Panc1 (cell line): Measurements from ENCODE around the gene HPS5. TPM values are rescaled to one million over a fixed set of nuclear protein-coding genes. Genes with fewer than 3 reads are reported as not detected.

Experiments
- ATAC-seq: fragments of 200-7000 bp; cut with Tn5 transposase; 2 replicates; pipeline ENCODE4 v1.9.1; 2020; ENCODE audit warnings: mild to moderate bottlenecking, moderate library complexity
- BruUV-seq: library from RNA; stranded (reverse); fragments of 400-500 nt; replicated peaks from 2 replicates; lab custom pipeline; 2021; lab: Mats Ljungman, UMichigan
- CTCF ChIA-PET: fragments of 300-600 bp; sonication (Branson Sonifier 250); formaldehyde crosslinking; loops from one replicate; lab custom pipeline; 2022; ENCODE audit warnings: antibody characterized with exemption; lab: Charles Lee
- POLR2A ChIA-PET: fragments of 300-600 bp; sonication (Branson Sonifier 250); formaldehyde crosslinking; loops from one replicate; lab custom pipeline; 2022; ENCODE audit warnings: antibody characterized with exemption; lab: Charles Lee
- DNase-seq: peaks from one replicate; pipeline ENCODE4 v3.0.0-alpha.2; 2010; ENCODE audit warnings: low read depth, low spot score
- H3K27ac ChIP-seq: 2 replicates; pipeline ENCODE4 v1.5.1; 2011; ENCODE audit warnings: mild to moderate bottlenecking, low read length, inconsistent platforms
- H3K27me3 ChIP-seq: fragments of 200-500 bp; sonication (Bioruptor generic); 2 replicates; pipeline ENCODE4 v1.6.0; 2014; ENCODE audit warnings: low read length, inconsistent platforms; ENCODE audit not compliant: control insufficient read depth, insufficient read depth
- H3K36me3 ChIP-seq: fragments of 200-500 bp; sonication (Bioruptor generic); 2 replicates; pipeline ENCODE4 v1.5.1; 2014; ENCODE audit warnings: inconsistent platforms, mild to moderate bottlenecking, low read length, moderate library complexity; ENCODE audit not compliant: control insufficient read depth, insufficient read depth
- H3K4me1 ChIP-seq: 2 replicates; pipeline ENCODE4 v1.5.1; 2011; ENCODE audit warnings: inconsistent platforms, mild to moderate bottlenecking, low read length, moderate library complexity; ENCODE audit not compliant: control insufficient read depth, insufficient read depth
- H3K4me3 ChIP-seq, 2 experiments: 2 replicates each; pipeline ENCODE4 v1.5.1; 2011 to 2012; ENCODE audit warnings: low read depth in 2 of 2, low read length in 2 of 2, mild to moderate bottlenecking in 2 of 2, inconsistent platforms in 1 of 2, moderate library complexity in 1 of 2
- H3K9me3 ChIP-seq: fragments of 200-500 bp; sonication (Bioruptor generic); 2 replicates; pipeline ENCODE4 v1.5.1; 2014; ENCODE audit warnings: low read depth, mild to moderate bottlenecking, inconsistent platforms, low read length, moderate library complexity; ENCODE audit not compliant: control insufficient read depth, insufficient read depth
- CTCF ChIP-seq: fragments of 450-650 bp; IDR thresholded peaks from 2 replicates; pipeline ENCODE4 v1.5.1; 2017; ENCODE audit warnings: mild to moderate bottlenecking
- POLR2AphosphoS5 ChIP-seq: IDR thresholded peaks from 2 replicates; pipeline ENCODE4 v1.6.1; 2012; ENCODE audit warnings: mild to moderate bottlenecking, low read depth, low read length, moderate library complexity
- REST ChIP-seq, 2 experiments: IDR thresholded peaks; 2 replicates each; pipeline ENCODE4 v1.6.1; 2011 to 2012; ENCODE audit warnings: low read depth in 2 of 2, control low read depth in 1 of 2, low read length in 1 of 2, mild to moderate bottlenecking in 1 of 2, moderate library complexity in 1 of 2; ENCODE audit not compliant: insufficient read depth in 1 of 2
- SIN3A ChIP-seq: IDR thresholded peaks from 2 replicates; pipeline ENCODE4 v1.6.1; 2012; ENCODE audit warnings: low read depth, mild to moderate bottlenecking, low read length, moderate library complexity, borderline replicate concordance; ENCODE audit not compliant: insufficient read depth
- TCF7L2 ChIP-seq: IDR thresholded peaks from 2 replicates; pipeline ENCODE4 v1.6.1; 2011; ENCODE audit warnings: mild to moderate bottlenecking, low read depth, low read length, inconsistent platforms
- in situ Hi-C: cut with HindIII; loops from 2 replicates; pipeline ENCODE4 v1.10.0; 2016; ENCODE audit warnings: low sequenced_read_pairs, low pct_unique_long_range_greater_than_20kb
- intact Hi-C: fragments of 100-400 bp; cut with micrococcal nuclease; formaldehyde crosslinking; loops from one replicate; pipeline ENCODE4 v1.10.0; 2022; ENCODE audit not compliant: unreplicated experiment
- total RNA-seq: library from RNA; stranded (reverse); gene quantifications from one replicate; pipeline ENCODE4 v1.2.1, GENCODE V29; 2021; ENCODE audit not compliant: unreplicated experiment

The HPS5 gene
- total RNA-seq, 1 experiment from 2014 or later, result 27.7 TPM

- Histone ChIP-seq H3K4me1 (peaks cover 18% of the 10 kb centered on the region; the same call in 1 of the 2 replicates), H3K27me3 (no peaks in the 10 kb centered on the region), H3K9me3 (no peaks in the 10 kb centered on the region), H3K36me3 (peaks cover under 1% of the 10 kb centered on the region; the same call in 1 of the 2 replicates), H3K27ac (no peak overlapping the region), H3K4me3 (no peak overlapping the region)
- in situ Hi-C loops, result no loop called here
- intact Hi-C loops, result no loop called here
- ChIA-PET POLR2A (no interaction called here), CTCF (no interaction called here)
- no peak for DNase-seq
- BruUV-seq, result no TSS peak
- ATAC-seq, result no peak
- TF ChIP-seq CTCF, result no peak
- TF ChIP-seq POLR2AphosphoS5, result no peak
- no peak for TF ChIP-seq SIN3A
- no peak for TF ChIP-seq REST (IDR thresholded peaks at IDR 0.05; ENCODE audit: insufficient read depth in 1 of 2, low read depth in 2 of 2, low read length in 1 of 2)
- TF ChIP-seq TCF7L2, result no peak
These were observed 4.4 kb downstream of the HPS5 start for GRCh38 chr11:18317551-18317950.

GRCh38 chr11:18315893-18316292 is 6.0 kb downstream of the HPS5 start:
- no peak for ATAC-seq
- in situ Hi-C loops, result no loop called here

More at GRCh38 chr11:18315893-18316292, 6.0 kb downstream of the HPS5 start:
- POLR2A ChIA-PET, result no interaction called here
- Histone ChIP-seq H3K4me1 (peaks cover 14% of the 10 kb centered on the region; the same call in 1 of the 2 replicates), H3K36me3 (peaks cover 3% of the 10 kb centered on the region; the same call in 1 of the 2 replicates), H3K27me3 (no peaks in the 10 kb centered on the region), H3K4me3 (no peak overlapping the region), H3K27ac (no peak overlapping the region), H3K9me3 (no peaks in the 10 kb centered on the region)
- DNase-seq, result no peak
- intact Hi-C loops, result no loop called here
- CTCF ChIA-PET, result interaction anchor here (0.6 kb wide), 1 partner anchor 201 kb away, joined by 4 read pairs; no protein-coding TSS in a partner anchor
- TF ChIP-seq SIN3A (no peak), CTCF (no peak), REST (IDR thresholded peaks at IDR 0.05; ENCODE audit: insufficient read depth in 1 of 2, low read depth in 2 of 2, low read length in 1 of 2) (no peak), POLR2AphosphoS5 (no peak), TCF7L2 (no peak)
- BruUV-seq, result no TSS peak
